H4 (cell line): ENCODE results near the gene LRRC45. TPM values are rescaled to one million over a fixed set of nuclear protein-coding genes. Genes with fewer than 3 reads are reported as not detected.
"Not testable (repeated sequence)": the region's sequence is repeated elsewhere in the genome, so short reads cannot be mapped to it uniquely, and the experiment has no call there.

Experiments used
- DNase-seq: peaks from one replicate; pipeline ENCODE4 v3.0.0-alpha.2; 2015; ENCODE audit warnings: low spot score
- total RNA-seq: library from RNA; depleted of rRNA; stranded (reverse); fragments of >200 nt; shearing (Covaris generic); gene quantifications from 2 replicates; pipeline ENCODE4 v1.2.3, GENCODE V29; 2014

LRRC45 gene
- total RNA-seq, 1 experiment from 2014 or later = 7.3 TPM

DNA sequence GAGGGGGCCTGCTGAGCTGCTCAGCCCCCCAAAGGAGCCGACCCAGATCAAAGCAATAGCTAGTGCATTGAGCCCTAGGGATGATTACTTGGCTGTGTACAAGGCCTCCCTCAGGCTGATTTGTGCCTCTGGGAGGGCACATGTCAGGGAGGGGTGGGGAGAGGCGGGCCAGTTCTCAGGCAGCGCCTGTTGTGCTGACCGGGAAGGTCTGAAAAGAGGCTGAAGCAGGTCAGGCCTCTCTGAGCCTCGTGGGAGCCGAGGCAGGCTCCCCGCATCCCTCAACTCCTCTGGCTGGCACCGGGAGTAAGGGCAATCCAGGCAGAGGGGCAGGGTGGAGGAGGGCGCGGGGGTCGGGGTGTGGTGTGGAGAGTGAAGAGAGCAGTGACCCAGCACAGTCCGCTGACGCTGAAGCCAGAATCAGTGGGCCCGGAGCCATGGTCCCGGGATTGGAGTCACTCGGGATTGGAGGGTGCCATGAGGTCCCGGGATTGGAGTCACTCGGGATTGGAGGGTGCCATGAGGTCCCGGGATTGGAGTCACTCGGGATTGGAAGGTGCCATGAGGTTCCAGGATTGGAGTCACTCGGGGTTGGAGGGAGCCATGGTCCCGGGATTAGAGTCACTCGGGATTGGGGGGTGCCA is 11.4 kb downstream of the LRRC45 start:
- no peak for DNase-seq

DNA sequence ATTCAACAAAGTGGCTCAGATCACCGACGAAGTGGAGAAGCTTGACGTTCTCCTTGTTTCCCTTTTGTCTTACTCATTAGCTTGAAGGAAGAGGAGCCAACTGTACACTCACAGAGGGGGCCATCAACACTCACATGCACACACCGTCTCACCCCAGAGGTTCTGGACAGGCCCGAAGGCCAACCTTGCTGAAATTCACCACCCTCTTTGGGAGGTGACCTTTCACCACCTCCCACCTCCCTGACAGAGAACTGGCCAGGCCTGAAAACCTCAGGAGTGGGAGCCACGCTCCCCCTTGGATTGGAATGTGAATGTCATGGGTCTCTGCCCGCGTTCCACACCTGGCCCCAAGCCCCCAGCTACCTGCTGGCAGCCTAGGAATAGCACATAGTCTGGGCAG is 12.4 kb downstream of the LRRC45 start:
- DNase-seq = no peak

DNA sequence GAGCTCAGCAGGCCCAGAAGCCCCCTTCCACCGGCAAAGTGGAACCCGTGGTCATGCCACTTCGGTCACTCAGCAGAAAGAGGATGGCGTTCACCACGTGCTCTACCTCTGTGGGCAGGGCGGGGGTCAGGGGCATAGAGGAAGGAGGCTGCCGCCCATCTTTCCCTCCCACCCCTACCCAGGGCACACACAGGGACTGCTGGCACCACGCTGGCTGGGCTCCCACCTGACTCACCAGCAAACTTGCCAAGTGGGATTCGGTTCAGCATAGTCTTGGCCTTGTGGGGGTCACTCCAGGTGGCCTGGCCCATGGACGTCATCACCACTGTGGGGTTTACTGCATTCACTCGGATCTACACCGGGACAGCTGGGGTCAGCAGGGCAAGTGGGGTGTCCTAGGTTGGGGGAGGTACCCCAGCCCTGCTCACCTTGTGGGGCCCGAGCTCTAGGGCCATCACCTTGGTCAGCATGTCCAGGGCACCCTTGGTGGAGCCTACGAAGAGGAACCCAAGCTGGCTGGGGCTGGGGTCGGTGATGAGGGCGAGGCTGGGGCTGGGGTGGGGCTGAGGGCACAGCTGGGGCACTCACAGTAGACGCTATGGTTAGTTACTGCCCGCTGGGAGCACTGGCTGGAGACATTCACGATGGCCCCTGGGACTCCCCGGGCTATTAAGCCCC is 13.0 kb downstream of the LRRC45 start:
- no peak for DNase-seq

DNA sequence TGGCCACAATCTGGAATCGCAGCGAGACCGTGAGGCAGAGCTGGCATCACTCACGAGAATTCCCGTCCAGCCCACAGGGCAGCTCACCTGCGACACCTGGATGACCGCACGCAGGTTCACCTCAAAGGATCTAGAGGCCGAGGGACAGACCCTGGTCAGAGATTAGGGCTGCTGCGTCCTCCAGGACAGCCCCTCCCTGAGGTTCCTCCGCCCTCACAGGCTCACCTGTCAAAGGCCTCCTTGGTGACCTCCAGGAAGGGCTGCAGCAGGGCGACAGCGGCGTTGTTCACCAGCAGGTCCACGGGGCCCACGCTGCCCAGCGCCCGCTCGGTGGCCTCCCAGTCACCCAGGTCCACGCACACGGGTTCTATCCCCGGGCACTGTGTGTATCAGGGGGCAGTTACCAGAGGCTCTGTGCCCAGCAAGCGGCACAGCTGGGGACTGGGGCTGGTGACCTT is 13.6 kb downstream of the LRRC45 start:
- no peak for DNase-seq

DNA sequence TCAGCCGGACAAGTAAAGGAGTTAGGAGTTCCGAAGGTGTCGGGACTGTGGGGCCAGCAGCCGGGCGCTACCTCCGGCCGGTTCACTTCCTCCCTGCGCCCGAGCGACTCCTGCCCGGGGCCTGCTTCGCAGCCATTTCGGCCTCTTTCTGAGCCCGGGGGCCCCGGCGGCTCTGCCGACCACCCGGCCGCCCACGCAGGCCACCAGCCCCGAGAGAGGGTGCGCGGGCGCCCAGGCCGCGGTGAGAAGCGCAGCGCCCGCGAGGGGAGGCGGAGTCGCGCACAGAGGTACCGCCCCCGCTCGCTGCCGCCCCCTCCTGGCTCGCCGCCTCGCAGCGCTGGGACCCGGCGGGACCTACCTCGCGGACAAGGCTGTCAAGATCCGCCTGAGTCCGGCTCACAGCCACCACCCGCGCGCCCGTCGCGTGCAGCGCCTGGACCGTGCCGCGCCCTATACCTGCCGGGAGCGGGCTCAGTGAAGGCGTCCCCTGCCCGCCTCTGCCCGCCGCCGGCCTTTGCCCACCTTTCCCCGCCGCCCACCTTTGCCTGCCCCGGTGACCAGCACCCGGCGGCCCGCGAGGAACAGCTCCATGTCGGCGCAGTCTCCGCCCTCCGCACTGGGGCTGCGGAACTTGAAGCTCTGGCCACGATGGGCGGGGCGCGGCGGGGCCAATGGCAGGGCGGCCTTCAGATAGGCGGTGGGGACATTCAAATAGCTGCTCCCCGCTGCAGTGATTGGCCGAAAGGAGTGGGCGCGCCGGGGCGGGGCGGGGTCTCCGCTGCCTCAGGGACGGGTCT is 14.2 kb downstream of the LRRC45 start, which contains the start of gene DCXR:
DCXR (minus strand) TSS at position 606 of the 797 bp plus-strand sequence; CDS start at position 591, 15 bp downstream.
- peak; percentile 95 for DNase-seq

DNA sequence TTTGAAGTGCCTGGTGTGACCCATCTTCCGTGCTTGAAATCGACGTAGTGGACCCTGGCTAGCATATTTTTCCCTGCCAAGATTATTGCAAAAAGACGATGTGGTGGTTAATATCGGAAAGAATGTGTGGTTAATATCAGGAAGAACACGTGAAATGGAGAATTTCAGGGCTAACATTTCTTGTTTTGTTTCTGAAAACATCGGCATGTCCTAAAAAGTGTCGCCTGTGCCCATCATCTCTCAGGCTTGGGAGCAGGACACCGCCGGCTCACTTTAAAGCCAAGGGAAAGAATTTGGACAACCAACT is 14.7 kb downstream of the LRRC45 start:
- DNase-seq = no peak

DNA sequence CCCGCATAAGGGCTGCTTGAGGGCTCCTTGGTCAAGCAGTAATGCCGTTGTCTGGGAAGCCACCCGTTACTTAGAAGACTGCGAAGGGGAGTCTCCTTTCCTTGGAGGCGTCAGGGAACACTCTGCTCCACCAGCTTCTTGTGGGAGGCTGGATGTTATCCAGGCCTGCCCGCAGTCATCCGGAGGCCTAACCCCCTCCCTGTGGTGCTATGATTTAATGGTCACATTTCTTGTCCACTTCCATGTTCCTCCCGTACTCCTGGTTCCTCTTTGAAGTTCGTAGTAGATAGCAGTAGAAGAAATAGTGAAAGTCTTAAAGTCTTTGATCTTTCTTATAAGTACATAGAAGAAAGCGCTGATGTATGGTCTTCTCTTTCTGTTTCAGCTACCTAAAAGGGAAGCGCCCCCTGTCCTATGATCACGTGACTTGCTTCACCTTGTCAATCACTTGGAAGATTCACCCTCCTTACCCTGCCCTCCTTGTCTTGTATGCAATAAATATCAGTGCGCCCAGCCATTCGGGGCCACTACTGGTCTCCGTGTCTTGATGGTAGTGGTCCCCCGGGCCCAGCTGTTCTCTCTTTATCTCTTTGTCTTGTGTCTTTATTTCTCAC is 15.8 kb downstream of the LRRC45 start:
- not testable (repeated sequence) for DNase-seq

DNA sequence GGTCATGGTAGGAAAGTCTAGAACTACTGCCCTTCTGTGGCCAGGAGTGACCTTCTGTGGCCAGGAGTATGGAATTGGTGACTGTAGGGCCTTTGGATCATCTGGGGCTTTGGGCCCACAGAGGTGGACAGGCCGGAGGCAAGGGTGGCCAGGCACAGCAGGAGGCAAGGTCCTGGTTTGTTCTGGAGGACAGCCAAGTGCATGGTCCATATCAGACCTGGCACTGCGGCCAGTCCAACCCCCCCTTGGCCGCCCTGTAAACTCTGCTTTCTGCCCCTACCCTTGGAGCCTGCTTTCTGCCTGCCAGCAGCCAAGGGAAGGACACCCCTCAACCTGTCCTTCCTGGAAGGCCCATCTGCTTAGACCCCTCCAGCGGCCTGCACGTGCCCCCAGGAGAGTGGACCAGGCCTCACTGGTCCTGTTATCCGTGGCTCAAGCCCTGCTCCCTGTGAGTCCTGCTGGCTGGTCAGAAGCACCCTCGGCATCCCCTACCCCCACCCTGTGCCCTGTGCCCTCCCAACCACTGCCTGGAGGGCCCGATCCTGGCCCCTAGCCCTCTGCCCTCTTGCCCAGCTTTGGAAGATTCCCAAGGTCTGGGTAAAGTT is 16.7 kb downstream of the LRRC45 start:
- DNase-seq = no peak

DNA sequence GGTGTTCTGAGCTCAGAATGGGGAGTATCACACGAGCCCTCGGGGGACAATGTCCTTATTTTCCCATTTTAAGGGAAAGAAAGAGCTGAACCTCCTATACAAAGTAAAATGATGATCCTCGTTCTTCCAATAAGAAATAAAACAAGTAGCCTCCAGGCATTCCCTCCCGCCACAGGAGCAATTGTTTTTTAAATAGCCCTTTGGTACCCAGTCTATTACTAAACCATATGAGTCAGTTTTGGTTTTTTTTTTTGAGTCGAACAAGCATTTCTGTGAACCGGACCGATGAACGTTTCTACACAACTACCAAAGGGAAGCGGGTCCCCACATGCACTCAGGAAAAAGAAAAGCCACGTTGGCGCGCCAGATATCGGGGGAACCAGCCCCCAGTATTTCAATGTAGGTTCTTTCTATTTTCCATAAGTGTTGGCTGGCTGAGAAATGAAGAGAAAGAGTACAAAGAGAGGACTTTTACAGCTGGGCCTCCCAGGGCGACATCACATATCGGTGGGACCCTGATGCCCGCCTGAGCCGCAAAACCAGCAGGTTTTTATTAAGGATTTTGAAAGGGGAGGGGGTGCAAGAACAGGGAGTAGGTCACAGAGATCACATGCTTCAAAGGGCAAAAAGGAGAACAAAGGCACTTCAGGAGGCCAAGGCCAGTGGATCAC is 18.2 kb downstream of the LRRC45 start:
- no peak for DNase-seq

DNA sequence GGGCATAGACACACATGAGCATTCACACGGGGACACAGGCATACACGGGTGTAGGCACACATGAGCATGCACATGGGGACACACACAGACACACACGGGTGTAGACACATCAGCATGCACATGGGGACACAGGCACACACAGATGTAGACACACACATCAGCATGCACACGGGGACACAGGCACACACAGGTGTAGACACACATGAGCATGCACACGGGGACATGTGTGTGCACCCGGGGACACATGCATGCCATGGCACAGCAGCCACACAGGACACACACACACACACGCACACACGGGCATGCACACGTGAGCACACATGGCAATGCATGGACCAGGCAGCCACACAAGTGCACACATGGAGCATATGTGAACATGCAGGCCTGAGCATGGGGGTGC is 19.5 kb downstream of the LRRC45 start:
- DNase-seq = no peak

DNA sequence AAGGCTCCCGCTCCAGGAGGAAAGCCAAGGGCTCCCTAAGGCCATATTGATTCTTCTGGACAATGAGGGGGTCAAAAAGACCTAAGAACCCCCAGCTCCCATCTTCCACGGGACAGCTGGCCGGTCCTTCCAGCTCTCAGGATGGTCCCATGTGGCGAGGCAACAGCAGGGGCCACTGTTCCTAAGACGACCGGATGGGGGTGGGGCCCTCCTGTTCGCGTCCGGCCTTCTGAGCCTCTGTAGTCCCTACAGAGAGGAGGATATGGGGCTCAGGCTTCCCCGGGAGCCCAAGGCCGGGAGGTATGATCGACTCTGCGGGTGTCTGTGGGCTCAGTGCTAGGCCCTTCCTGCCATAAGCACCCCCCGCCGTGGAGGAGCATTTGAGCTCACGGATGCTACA is 20.4 kb downstream of the LRRC45 start:
- DNase-seq = no peak

DNA sequence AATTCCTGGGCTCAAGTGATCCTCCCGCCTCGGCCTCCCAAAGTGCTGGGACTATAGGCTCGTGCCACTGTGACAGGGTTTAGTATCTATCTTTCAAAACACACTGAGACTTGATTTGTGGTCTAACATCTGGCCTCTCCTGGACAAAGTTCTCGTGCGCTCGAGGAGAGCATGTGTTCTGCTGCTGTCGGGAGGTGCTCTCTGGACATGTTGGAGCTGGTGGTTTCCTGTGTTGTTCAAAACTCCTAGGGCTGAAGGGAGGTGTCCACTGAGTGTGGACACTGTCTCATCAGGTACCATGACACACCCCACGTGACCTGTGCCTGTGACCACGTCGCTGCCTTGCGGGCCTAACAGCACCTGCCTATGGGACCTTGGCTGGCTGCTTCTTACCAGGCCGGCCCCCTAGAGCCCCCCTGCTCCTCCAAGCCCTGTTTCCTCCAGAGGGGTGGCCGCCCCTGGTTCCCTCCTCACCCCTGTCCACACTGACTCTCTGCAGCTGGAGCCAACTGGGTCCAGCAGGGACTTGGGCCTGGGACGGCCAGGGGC is 22.9 kb downstream of the LRRC45 start:
- DNase-seq = no peak

DNA sequence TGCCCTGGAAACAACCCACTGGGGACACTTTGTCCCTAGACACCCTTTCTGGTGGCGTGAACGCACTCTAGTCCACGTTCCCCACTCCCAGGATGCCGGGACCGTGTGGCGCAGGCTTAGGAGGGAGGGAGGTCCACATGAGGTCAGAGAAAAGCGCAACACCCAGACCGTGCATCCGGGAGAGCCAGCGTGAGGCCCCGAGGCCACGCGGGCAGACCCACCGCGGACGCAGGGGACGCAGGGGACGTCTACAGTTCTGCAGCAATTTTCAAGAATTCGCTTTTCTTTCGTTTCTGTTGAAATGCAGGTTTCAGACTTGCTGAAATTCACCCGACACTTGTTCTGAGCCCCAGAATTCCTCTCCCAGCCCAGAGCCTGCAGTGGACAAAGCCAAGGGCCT is 23.8 kb downstream of the LRRC45 start:
- no peak for DNase-seq

DNA sequence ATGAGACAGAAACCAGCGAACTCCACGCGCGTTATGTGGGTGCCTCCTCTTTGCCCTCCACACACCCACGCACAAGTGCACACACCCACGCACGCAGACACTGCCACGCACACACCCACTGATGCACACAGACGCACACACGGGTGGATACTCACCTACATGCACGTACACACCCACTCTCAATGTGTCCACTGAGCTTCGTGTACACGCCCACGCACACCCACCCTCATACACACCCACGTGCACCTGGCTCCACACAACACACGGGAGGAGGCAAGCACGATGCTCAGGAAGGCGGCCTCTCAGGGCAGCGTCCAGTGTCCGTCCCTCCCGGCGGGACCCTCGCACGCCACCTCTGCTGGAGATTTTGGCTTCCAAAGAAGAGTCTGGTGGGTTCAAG is 24.3 kb downstream of the LRRC45 start:
- no peak for DNase-seq

DNA sequence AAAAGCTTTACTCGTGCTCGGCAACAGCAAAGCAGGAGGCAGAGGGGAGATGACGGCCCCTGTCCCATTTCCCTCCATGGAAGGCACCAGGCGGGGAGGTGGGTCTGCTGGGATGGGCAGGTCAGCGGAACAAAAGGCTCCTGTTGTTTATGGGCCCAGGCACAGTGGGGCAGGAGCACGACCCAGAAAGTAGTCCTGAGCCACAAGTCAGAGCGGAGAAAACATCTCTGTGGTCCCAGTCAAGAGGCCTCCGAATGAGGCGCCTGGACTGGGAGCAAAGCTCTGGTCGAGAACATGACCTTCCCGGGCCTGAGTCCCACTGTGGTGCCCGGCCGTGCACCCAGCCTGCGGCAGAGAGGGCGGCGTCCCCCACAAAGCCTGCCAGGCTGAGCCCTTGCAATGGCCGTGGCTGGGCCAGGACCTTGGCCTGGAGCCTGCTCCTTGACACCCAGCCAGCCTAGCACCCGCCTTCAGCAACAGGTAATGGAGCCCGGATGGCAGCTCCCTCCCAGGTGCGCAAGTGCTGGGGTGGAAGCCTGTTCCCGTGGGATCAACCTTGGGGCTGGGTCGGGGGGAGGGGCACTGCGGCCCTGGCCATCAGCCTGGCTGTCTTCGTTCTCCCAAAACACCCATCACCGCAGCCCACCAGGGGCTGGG is 24.9 kb downstream of the LRRC45 start:
- DNase-seq = no peak

DNA sequence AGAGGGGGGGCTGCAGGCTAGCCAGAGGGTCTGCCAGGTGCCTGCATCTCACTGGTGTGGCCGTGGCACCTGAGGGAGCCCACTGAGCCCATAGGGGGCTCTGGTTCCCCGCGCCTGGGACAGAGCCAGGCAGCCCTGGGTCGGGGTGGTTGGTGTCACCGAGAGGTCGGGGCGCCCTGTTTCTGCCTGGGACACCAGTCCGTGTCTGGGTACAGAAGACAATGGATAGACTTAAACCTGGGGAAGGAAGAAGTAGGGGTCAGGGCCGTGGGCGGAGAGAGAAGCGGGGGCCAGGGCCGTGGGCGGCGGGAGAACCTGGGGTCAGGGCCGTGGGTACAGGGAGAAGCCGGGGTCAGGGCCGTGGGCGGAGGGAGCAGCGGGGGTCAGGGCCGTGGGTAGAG is 25.5 kb downstream of the LRRC45 start:
- DNase-seq = no peak

DNA sequence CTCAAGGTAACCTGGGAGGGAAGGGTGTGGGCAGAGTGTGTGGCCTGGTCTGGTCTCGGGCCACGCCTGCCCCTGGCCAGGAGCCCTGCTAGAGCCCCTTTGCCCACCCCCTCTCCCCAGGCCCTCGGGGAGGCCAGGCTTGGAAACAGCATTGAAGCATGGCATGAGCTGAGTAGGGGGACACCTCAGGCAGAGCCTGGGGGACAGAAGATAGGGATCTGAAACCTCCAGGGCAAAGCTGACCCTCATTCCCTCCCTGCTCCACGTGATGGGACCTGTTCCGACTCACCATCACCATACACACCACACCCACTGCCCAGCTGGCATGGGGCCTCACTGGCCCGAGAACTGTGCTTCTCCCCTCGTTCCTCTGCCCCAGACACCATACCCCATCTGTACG is 26.0 kb downstream of the LRRC45 start:
- DNase-seq = no peak

DNA sequence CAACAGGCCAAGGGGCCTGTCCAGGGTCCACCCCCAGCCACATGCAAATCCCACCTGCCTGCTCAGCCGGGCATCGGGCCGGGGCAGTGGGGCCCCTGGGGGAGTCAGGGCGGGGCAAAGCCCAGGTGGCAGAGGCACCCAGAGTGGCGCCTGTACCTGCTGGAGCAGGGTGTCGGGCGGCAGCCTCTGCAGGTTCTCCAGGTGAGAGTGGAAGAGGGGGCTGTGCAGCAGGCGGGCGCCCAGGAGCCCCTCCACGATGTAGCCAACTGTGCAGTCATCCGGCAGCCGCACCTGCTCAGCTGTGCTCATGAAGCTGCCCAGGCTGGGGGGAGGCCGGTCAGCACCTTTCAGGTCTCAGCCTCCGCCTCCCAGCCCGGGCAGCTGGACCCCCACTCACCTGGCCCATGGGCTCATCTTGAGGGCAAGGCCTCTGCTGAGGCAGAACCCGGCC is 26.4 kb downstream of the LRRC45 start:
- no peak for DNase-seq

DNA sequence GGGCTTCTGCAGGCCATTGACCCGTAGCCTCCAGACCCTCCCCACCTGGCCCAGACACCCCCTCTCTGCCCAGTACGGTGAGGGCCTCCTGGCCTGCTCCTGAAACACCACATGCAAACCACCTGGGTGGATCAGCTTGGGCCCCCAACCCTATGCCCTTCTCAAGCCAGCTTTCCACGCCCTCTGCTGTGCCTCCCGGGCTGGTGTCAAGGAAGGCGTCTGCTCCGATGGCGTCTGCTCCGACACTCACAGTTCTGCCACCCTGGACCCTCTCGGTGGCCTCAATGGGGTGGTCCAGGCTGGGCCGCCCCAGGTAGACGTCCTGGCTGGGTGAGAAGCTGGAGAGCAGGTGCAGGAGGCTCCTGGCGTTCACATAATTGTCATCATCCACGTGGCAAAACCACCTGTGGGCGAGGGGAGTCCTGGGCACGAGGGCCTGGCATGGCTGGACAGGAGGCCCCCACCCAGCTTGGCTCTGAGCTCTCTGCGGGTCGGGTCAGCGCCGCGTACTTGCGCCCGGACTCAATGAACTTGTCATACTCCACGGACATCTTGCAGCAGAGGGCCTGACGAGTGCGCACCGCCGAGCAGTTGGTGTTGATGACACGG is 27.2 kb downstream of the LRRC45 start:
- DNase-seq = no peak
